ENCODE measurements around the gene PPIB.

PPIB gene

GRCh38 chr15:64166102-64166890 is 3.5 kb upstream of the PPIB start:
- no peak for DNase-seq (ENCODE audit: low read depth)
- TF ChIP-seq, protein P1, sequence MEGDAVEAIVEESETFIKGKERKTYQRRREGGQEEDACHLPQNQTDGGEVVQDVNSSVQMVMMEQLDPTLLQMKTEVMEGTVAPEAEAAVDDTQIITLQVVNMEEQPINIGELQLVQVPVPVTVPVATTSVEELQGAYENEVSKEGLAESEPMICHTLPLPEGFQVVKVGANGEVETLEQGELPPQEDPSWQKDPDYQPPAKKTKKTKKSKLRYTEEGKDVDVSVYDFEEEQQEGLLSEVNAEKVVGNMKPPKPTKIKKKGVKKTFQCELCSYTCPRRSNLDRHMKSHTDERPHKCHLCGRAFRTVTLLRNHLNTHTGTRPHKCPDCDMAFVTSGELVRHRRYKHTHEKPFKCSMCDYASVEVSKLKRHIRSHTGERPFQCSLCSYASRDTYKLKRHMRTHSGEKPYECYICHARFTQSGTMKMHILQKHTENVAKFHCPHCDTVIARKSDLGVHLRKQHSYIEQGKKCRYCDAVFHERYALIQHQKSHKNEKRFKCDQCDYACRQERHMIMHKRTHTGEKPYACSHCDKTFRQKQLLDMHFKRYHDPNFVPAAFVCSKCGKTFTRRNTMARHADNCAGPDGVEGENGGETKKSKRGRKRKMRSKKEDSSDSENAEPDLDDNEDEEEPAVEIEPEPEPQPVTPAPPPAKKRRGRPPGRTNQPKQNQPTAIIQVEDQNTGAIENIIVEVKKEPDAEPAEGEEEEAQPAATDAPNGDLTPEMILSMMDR (IDR thresholded peaks at IDR 0.05; ENCODE audit: insufficient read depth, low read depth, low read length, missing control alignments) = no peak
- H3K4me3 ChIP-seq (ENCODE audit: low read depth, low read length) = no peak overlapping the region

GRCh38 chr15:64164436-64164835 is 1.6 kb upstream of the PPIB start:
- DNase-seq (ENCODE audit: low read depth) = peak; percentile 66
- TF ChIP-seq, protein P1 (IDR thresholded peaks at IDR 0.05; ENCODE audit: insufficient read depth, low read depth, low read length, missing control alignments) = no peak
- H3K4me3 ChIP-seq (ENCODE audit: low read depth, low read length) = peak overlapping the region; percentile 72; the same call in 1 of the 2 replicates

- TF ChIP-seq, protein P1 (IDR thresholded peaks at IDR 0.05; ENCODE audit: insufficient read depth, low read depth, low read length, missing control alignments) = no peak
- H3K4me3 ChIP-seq (ENCODE audit: low read depth, low read length) = peak overlapping the region; percentile 72
- DNase-seq (ENCODE audit: low read depth) = peak; percentile 65
Observed at GRCh38 chr15:64163659-64164362, 989 bp upstream of the PPIB start.

GRCh38 chr15:64162478-64162868 is 349 bp downstream of the PPIB start:
- no peak for DNase-seq (ENCODE audit: low read depth)
- TF ChIP-seq, protein P1 (IDR thresholded peaks at IDR 0.05; ENCODE audit: insufficient read depth, low read depth, low read length, missing control alignments) = no peak
- peak overlapping the region; percentile 93 for H3K4me3 ChIP-seq (ENCODE audit: low read depth, low read length)

- TF ChIP-seq, protein P1 (IDR thresholded peaks at IDR 0.05; ENCODE audit: insufficient read depth, low read depth, low read length, missing control alignments) = no peak
- DNase-seq (ENCODE audit: low read depth) = no peak
- H3K4me3 ChIP-seq (ENCODE audit: low read depth, low read length) = peak overlapping the region; percentile 93
Observed at GRCh38 chr15:64161688-64162477, 939 bp downstream of the PPIB start.

DNA sequence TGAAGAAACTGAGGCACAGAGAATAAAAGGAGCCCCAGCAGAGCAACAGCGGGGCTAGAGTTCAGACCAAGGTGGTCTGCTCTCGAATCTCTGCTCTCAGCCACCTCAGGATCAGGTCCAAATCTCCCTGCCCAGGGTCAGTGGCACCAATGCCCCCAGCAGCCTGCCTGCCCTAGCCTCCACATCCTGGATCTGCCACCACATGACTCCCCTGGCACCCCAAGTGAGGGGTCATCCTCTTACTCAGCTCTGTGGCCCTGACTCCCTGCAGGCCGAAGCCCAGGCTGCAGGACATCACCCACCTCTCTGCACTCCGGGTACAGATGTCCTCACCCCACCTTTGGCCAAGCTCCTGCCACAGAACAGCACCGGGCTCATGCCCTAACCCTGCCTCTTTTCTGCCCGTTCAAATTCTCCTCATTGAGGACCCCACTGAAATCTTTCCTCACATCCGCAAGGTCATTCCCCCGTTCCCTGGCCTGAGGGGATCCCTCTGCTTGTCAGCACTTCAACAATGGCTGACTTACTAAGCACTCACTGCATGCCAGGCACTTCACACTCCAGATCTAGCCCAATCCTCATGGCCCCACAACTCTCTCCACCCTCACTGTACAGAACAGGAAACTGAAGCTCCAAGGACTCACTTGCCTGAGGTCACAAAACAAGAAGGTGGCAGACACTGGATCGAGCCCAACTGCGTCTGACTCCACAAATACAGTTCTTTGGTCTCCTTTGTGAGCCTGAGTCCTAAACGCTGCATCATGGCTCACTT is 4.3 kb downstream of the PPIB start:
- TF ChIP-seq, protein P1 (IDR thresholded peaks at IDR 0.05; ENCODE audit: insufficient read depth, low read depth, low read length, missing control alignments) = no peak
- no peak overlapping the region for H3K4me3 ChIP-seq (ENCODE audit: low read depth, low read length)
- DNase-seq (ENCODE audit: low read depth) = no peak
